ENCODE measurements around the gene ALDH3B1.

GRCh38 chr11:68041617-68042218, 31.6 kb downstream of the ALDH3B1 start:
- TF ChIP-seq ARNT (IDR thresholded peaks at IDR 0.05) (no peak), FOXA1 (IDR thresholded peaks at IDR 0.05) (no peak)

Measured in HEK293T (cell line).